ENCODE results near the gene TARBP1.
"Not testable (repeated sequence)": the region's sequence is repeated elsewhere in the genome, so short reads cannot be mapped to it uniquely, and the experiment has no call there.

The TARBP1 gene

GRCh38 chr1:234517110-234517802, 38.3 kb upstream of the TARBP1 start:
- Histone ChIP-seq H3K4me3 (ENCODE audit: low read length) (no peak overlapping the region), H3K4me1 (ENCODE audit: control insufficient read depth, insufficient read depth, low read length) (peaks cover 17% of the 10 kb centered on the region), H3K9ac (ENCODE audit: low read length) (no peak overlapping the region), H3K9me3 (ENCODE audit: control insufficient read depth, low read length) (no peaks in the 10 kb centered on the region), H3K27me3 (ENCODE audit: control insufficient read depth, insufficient read depth, low read length) (no peaks in the 10 kb centered on the region), H3K36me3 (ENCODE audit: control insufficient read depth, insufficient read depth, low read length) (no peaks in the 10 kb centered on the region)

GRCh38 chr1:234515821-234516241, 36.9 kb upstream of the TARBP1 start:
- peaks cover 7% of the 10 kb centered on the region for H3K4me1 ChIP-seq (ENCODE audit: control insufficient read depth, insufficient read depth, low read length)
- H3K9me3 ChIP-seq (ENCODE audit: control insufficient read depth, low read length): no peaks in the 10 kb centered on the region
- H3K4me3 ChIP-seq (ENCODE audit: low read length): no peak overlapping the region
- no peak overlapping the region for H3K9ac ChIP-seq (ENCODE audit: low read length)
- no peaks in the 10 kb centered on the region for H3K27me3 ChIP-seq (ENCODE audit: control insufficient read depth, insufficient read depth, low read length)
- H3K36me3 ChIP-seq (ENCODE audit: control insufficient read depth, insufficient read depth, low read length): no peaks in the 10 kb centered on the region

GRCh38 chr1:234515411-234515810, 36.4 kb upstream of the TARBP1 start:
- no peaks in the 10 kb centered on the region for H3K9me3 ChIP-seq (ENCODE audit: control insufficient read depth, low read length)
- no peak overlapping the region for H3K4me3 ChIP-seq (ENCODE audit: low read length)
- H3K4me1 ChIP-seq (ENCODE audit: control insufficient read depth, insufficient read depth, low read length): peaks cover 3% of the 10 kb centered on the region
- H3K9ac ChIP-seq (ENCODE audit: low read length): no peak overlapping the region
- H3K27me3 ChIP-seq (ENCODE audit: control insufficient read depth, insufficient read depth, low read length): no peaks in the 10 kb centered on the region
- H3K36me3 ChIP-seq (ENCODE audit: control insufficient read depth, insufficient read depth, low read length): no peaks in the 10 kb centered on the region

GRCh38 chr1:234512451-234512861, 33.5 kb upstream of the TARBP1 start:
- Histone ChIP-seq H3K4me3 (ENCODE audit: low read length) (no peak overlapping the region), H3K27me3 (ENCODE audit: control insufficient read depth, insufficient read depth, low read length) (no peaks in the 10 kb centered on the region)

GRCh38 chr1:234509457-234510328, 30.7 kb upstream of the TARBP1 start:
- no peaks in the 10 kb centered on the region for H3K9me3 ChIP-seq (ENCODE audit: control insufficient read depth, low read length)
- H3K27me3 ChIP-seq (ENCODE audit: control insufficient read depth, insufficient read depth, low read length): no peaks in the 10 kb centered on the region
- H3K4me3 ChIP-seq (ENCODE audit: low read length): no peak overlapping the region
- H3K9ac ChIP-seq (ENCODE audit: low read length): no peak overlapping the region
- H3K4me1 ChIP-seq (ENCODE audit: control insufficient read depth, insufficient read depth, low read length): no peaks in the 10 kb centered on the region
- no peaks in the 10 kb centered on the region for H3K36me3 ChIP-seq (ENCODE audit: control insufficient read depth, insufficient read depth, low read length)

More at GRCh38 chr1:234512451-234512861, 33.5 kb upstream of the TARBP1 start:
- Histone ChIP-seq H3K9ac (ENCODE audit: low read length) (no peak overlapping the region), H3K4me1 (ENCODE audit: control insufficient read depth, insufficient read depth, low read length) (no peaks in the 10 kb centered on the region), H3K36me3 (ENCODE audit: control insufficient read depth, insufficient read depth, low read length) (no peaks in the 10 kb centered on the region), H3K9me3 (ENCODE audit: control insufficient read depth, low read length) (no peaks in the 10 kb centered on the region)

- Histone ChIP-seq H3K4me1 (ENCODE audit: control insufficient read depth, insufficient read depth, low read length) (no peaks in the 10 kb centered on the region), H3K36me3 (ENCODE audit: control insufficient read depth, insufficient read depth, low read length) (no peaks in the 10 kb centered on the region), H3K9me3 (ENCODE audit: control insufficient read depth, low read length) (no peaks in the 10 kb centered on the region), H3K4me3 (ENCODE audit: low read length) (no peak overlapping the region), H3K9ac (ENCODE audit: low read length) (no peak overlapping the region), H3K27me3 (ENCODE audit: control insufficient read depth, insufficient read depth, low read length) (no peaks in the 10 kb centered on the region)
These were observed 28.8 kb upstream of the TARBP1 start for GRCh38 chr1:234507626-234508387.

GRCh38 chr1:234507089-234507488, 28.1 kb upstream of the TARBP1 start:
- H3K9me3 ChIP-seq (ENCODE audit: control insufficient read depth, low read length): no peaks in the 10 kb centered on the region
- no peaks in the 10 kb centered on the region for H3K27me3 ChIP-seq (ENCODE audit: control insufficient read depth, insufficient read depth, low read length)
- no peaks in the 10 kb centered on the region for H3K4me1 ChIP-seq (ENCODE audit: control insufficient read depth, insufficient read depth, low read length)
- H3K9ac ChIP-seq (ENCODE audit: low read length): no peak overlapping the region
- H3K36me3 ChIP-seq (ENCODE audit: control insufficient read depth, insufficient read depth, low read length): no peaks in the 10 kb centered on the region
- no peak overlapping the region for H3K4me3 ChIP-seq (ENCODE audit: low read length)

- Histone ChIP-seq H3K4me1 (ENCODE audit: control insufficient read depth, insufficient read depth, low read length) (no peaks in the 10 kb centered on the region), H3K9me3 (ENCODE audit: control insufficient read depth, low read length) (no peaks in the 10 kb centered on the region), H3K27me3 (ENCODE audit: control insufficient read depth, insufficient read depth, low read length) (no peaks in the 10 kb centered on the region), H3K36me3 (ENCODE audit: control insufficient read depth, insufficient read depth, low read length) (no peaks in the 10 kb centered on the region), H3K4me3 (ENCODE audit: low read length) (no peak overlapping the region), H3K9ac (ENCODE audit: low read length) (no peak overlapping the region)
These were observed 26.8 kb upstream of the TARBP1 start for GRCh38 chr1:234505769-234506102.

- H3K27me3 ChIP-seq (ENCODE audit: control insufficient read depth, insufficient read depth, low read length): no peaks in the 10 kb centered on the region
- no peaks in the 10 kb centered on the region for H3K9me3 ChIP-seq (ENCODE audit: control insufficient read depth, low read length)
- no peak overlapping the region for H3K4me3 ChIP-seq (ENCODE audit: low read length)
- H3K4me1 ChIP-seq (ENCODE audit: control insufficient read depth, insufficient read depth, low read length): no peaks in the 10 kb centered on the region
- no peak overlapping the region for H3K9ac ChIP-seq (ENCODE audit: low read length)
- H3K36me3 ChIP-seq (ENCODE audit: control insufficient read depth, insufficient read depth, low read length): no peaks in the 10 kb centered on the region
These were observed 26.2 kb upstream of the TARBP1 start for GRCh38 chr1:234504969-234505768.

- not testable (repeated sequence) for H3K36me3 ChIP-seq (ENCODE audit: control insufficient read depth, insufficient read depth, low read length); H3K27me3 ChIP-seq (ENCODE audit: control insufficient read depth, insufficient read depth, low read length); H3K9ac ChIP-seq (ENCODE audit: low read length); H3K4me3 ChIP-seq (ENCODE audit: low read length); H3K4me1 ChIP-seq (ENCODE audit: control insufficient read depth, insufficient read depth, low read length); H3K9me3 ChIP-seq (ENCODE audit: control insufficient read depth, low read length)
These were observed 25.3 kb upstream of the TARBP1 start for GRCh38 chr1:234504251-234504650.

GRCh38 chr1:234503193-234504050, 24.4 kb upstream of the TARBP1 start:
- Histone ChIP-seq H3K9me3 (ENCODE audit: control insufficient read depth, low read length) (no peaks in the 10 kb centered on the region), H3K4me1 (ENCODE audit: control insufficient read depth, insufficient read depth, low read length) (peaks cover 16% of the 10 kb centered on the region), H3K4me3 (ENCODE audit: low read length) (no peak overlapping the region), H3K9ac (ENCODE audit: low read length) (no peak overlapping the region), H3K36me3 (ENCODE audit: control insufficient read depth, insufficient read depth, low read length) (no peaks in the 10 kb centered on the region), H3K27me3 (ENCODE audit: control insufficient read depth, insufficient read depth, low read length) (no peaks in the 10 kb centered on the region)
